ENCODE measurements around the gene SLC6A8. TPM values are rescaled to one million over a fixed set of nuclear protein-coding genes. Genes with fewer than 3 reads are reported as not detected.
"Not testable (repeated sequence)": the region's sequence is repeated elsewhere in the genome, so short reads cannot be mapped to it uniquely, and the experiment has no call there.

The SLC6A8 gene
- total RNA-seq, 4 donors from 2014 or later, result 26.1 to 74.1 (median 45.2) TPM

DNA sequence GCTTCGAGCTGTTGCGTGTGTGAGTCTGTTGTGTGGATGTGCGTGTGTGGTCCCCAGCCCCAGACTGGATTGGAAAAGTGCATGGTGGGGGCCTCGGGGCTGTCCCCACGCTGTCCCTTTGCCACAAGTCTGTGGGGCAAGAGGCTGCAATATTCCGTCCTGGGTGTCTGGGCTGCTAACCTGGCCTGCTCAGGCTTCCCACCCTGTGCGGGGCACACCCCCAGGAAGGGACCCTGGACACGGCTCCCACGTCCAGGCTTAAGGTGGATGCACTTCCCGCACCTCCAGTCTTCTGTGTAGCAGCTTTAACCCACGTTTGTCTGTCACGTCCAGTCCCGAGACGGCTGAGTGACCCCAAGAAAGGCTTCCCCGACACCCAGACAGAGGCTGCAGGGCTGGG lies 8.4 kb downstream of the SLC6A8 start:
- no peak for DNase-seq (ENCODE audit: low spot score in 2 of 2)
- peaks cover 20% of the 10 kb centered on the region for H3K4me1 ChIP-seq
- no peak overlapping the region for H3K27ac ChIP-seq
- TF ChIP-seq POLR2AphosphoS5 (IDR thresholded peaks at IDR 0.05), result no peak
- no peak for TF ChIP-seq EP300 (IDR thresholded peaks at IDR 0.05)
- no peak for TF ChIP-seq POLR2A (IDR thresholded peaks at IDR 0.05)
- TF ChIP-seq CTCF (IDR thresholded peaks at IDR 0.05), result no peak
- H3K27me3 ChIP-seq, result no peaks in the 10 kb centered on the region
- H3K36me3 ChIP-seq, result peaks cover 6% of the 10 kb centered on the region
- no peak overlapping the region for H3K4me3 ChIP-seq
- no peaks in the 10 kb centered on the region for H3K9me3 ChIP-seq
- WGBS, result 89% methylated on average over 10 of the region's 15 CpGs

DNA sequence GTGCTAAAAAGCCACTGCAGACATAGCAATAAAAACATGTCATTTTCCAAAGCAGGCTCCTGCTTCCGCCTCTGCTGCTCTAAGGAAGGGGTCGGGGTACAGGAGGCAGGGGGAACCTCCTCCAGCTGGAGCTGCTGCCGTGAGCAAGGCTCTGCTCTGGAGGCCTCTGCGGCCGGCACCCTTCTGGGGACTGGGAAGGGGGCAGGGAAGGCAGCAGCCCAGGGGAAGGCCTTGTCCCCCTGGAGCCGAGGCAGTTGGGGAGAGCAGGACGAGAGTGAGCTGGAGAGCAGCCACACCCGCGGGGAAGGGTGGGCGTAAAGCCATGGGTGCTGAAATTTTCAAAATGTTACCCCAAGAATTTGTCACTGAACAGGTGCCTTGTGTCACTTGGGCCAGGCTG lies 8.8 kb downstream of the SLC6A8 start:
- H3K9me3 ChIP-seq; H3K4me3 ChIP-seq; H3K27me3 ChIP-seq; H3K36me3 ChIP-seq; H3K27ac ChIP-seq; DNase-seq (ENCODE audit: low spot score in 2 of 2): not testable (repeated sequence)
- WGBS, result 65% methylated on average over 5 of the region's 10 CpGs
- H3K4me1 ChIP-seq, result peaks cover 21% of the 10 kb centered on the region

DNA sequence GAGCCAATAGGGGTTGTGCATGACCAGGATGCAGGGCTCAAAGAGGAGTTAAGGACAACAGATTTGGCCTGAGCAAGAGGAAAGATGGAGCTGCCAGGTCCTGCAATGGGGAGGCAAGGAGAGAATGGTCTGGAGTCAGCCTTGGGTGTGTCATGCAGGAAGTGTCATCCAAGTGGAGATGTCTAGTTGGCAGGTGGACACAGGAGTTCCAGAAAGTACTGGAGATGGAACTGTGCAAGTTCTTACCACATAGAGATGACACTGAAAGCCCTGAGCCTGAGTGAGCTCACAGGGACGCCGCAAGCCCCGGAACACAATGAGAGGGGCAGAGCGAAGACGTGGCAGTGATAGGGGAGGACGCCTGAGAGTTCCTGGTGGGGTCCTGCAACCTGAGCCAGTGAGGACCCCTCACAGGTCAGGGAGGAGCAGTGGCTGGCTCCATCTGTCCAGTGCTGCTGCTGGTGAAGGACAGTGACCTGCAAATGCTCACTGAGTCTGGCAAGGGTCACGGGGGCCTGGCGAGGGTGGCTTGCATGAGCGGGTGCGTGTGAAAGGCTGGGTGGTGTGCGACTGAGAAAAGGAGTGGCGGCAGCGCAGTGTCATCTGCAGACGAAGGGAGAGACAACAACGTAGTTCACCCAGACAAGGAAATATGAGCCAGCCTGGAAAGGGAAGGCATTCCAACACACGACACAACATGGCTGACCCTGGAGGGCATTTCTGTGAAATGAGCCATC lies 9.4 kb downstream of the SLC6A8 start:
- Histone ChIP-seq H3K36me3 (peaks cover 12% of the 10 kb centered on the region), H3K4me1 (peaks cover 24% of the 10 kb centered on the region)
- DNase-seq (ENCODE audit: low spot score in 2 of 2); H3K27me3 ChIP-seq; H3K9me3 ChIP-seq; H3K4me3 ChIP-seq; H3K27ac ChIP-seq: not testable (repeated sequence)
- 70% methylated on average over 16 of the region's 16 CpGs for WGBS

GRCh38 chrX:153697924-153698865 lies 10.5 kb downstream of the SLC6A8 start:
- H3K9me3 ChIP-seq, result no peaks in the 10 kb centered on the region
- TF ChIP-seq CTCF (IDR thresholded peaks at IDR 0.05), result no peak
- no peak for TF ChIP-seq POLR2A (IDR thresholded peaks at IDR 0.05)
- no peak for TF ChIP-seq EP300 (IDR thresholded peaks at IDR 0.05)
- no peak for TF ChIP-seq POLR2AphosphoS5 (IDR thresholded peaks at IDR 0.05)
- no peaks in the 10 kb centered on the region for H3K27me3 ChIP-seq
- 84% methylated on average over 14 of the region's 16 CpGs for WGBS
- H3K4me3 ChIP-seq, result no peak overlapping the region
- no peak overlapping the region for H3K27ac ChIP-seq
- peaks cover 25% of the 10 kb centered on the region for H3K4me1 ChIP-seq
- H3K36me3 ChIP-seq, result peaks cover 14% of the 10 kb centered on the region
- no peak for DNase-seq (ENCODE audit: low spot score in 2 of 2)

- DNase-seq (ENCODE audit: low spot score in 2 of 2); H3K27ac ChIP-seq; H3K27me3 ChIP-seq; H3K4me3 ChIP-seq; H3K9me3 ChIP-seq: not testable (repeated sequence)
- 75% methylated on average over 9 of the region's 16 CpGs for WGBS
- Histone ChIP-seq H3K4me1 (peaks cover 31% of the 10 kb centered on the region), H3K36me3 (peaks cover 14% of the 10 kb centered on the region)
These were observed 11.6 kb downstream of the SLC6A8 start for GRCh38 chrX:153699210-153699783.

GRCh38 chrX:153699784-153700371 lies 12.2 kb downstream of the SLC6A8 start:
- DNase-seq (ENCODE audit: low spot score in 2 of 2); H3K4me3 ChIP-seq; H3K9me3 ChIP-seq; H3K27me3 ChIP-seq: not testable (repeated sequence)
- H3K36me3 ChIP-seq, result peaks cover 12% of the 10 kb centered on the region
- peaks cover 35% of the 10 kb centered on the region for H3K4me1 ChIP-seq
- no CpG with 5 or more reads among the region's 18 CpGs for WGBS
- peak overlapping the region; percentile 60 for H3K27ac ChIP-seq
